ENCODE measurements around the gene SLC25A27.

SLC25A27 gene

DNA sequence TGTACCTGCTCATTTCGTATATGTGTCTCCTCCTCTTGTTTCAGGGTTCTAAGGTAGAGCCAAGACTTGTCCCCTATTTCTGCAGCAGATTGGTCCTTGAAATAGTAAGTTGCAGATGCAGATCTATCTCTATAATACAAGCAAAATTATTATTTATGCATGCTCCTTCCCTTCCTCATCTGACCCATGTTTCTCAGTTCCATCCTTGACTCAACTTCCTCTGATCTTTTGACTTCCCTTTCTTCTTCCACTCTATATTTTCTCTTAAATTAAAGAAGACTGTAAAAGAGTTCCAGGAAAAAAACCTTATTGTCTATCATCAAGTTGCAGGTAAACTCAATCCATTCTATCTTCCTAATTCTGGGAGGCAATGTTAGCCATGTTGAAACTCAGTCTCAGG, 58.7 kb downstream of the SLC25A27 start:
- Histone ChIP-seq H3K4me3 (ENCODE audit: low read depth, low read length) (no peak overlapping the region), H3K27me3 (no peaks in the 10 kb centered on the region), H3K36me3 (no peaks in the 10 kb centered on the region), H3K4me1 (no peaks in the 10 kb centered on the region), H3K9me3 (no peaks in the 10 kb centered on the region)
- no peak for DNase-seq
- TF ChIP-seq, protein P1, sequence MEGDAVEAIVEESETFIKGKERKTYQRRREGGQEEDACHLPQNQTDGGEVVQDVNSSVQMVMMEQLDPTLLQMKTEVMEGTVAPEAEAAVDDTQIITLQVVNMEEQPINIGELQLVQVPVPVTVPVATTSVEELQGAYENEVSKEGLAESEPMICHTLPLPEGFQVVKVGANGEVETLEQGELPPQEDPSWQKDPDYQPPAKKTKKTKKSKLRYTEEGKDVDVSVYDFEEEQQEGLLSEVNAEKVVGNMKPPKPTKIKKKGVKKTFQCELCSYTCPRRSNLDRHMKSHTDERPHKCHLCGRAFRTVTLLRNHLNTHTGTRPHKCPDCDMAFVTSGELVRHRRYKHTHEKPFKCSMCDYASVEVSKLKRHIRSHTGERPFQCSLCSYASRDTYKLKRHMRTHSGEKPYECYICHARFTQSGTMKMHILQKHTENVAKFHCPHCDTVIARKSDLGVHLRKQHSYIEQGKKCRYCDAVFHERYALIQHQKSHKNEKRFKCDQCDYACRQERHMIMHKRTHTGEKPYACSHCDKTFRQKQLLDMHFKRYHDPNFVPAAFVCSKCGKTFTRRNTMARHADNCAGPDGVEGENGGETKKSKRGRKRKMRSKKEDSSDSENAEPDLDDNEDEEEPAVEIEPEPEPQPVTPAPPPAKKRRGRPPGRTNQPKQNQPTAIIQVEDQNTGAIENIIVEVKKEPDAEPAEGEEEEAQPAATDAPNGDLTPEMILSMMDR (IDR thresholded peaks at IDR 0.05; ENCODE audit: low read depth, low read length), result no peak

DNA sequence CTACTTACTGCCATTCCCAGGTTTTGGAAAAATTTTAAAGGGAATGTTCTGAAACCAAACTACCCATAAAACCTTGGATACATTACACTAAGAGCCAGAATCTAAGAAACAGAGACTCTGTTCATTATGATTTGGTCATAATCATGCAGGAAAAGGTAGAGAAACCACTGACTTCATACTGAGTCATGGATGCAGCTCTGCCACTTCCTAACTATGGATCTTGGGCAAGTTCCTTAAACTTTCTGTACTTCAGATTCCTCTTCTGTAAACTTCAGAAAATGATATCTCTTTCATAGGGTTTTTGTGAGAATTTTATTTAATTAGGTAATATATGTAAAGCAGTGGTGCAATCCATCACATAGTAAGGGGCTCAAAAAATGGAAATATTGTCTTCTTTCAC, 62.4 kb downstream of the SLC25A27 start:
- Histone ChIP-seq H3K36me3 (no peaks in the 10 kb centered on the region), H3K9me3 (no peaks in the 10 kb centered on the region), H3K4me3 (ENCODE audit: low read depth, low read length) (no peak overlapping the region), H3K27me3 (no peaks in the 10 kb centered on the region), H3K4me1 (no peaks in the 10 kb centered on the region)
- no peak for DNase-seq
- TF ChIP-seq, protein P1 (IDR thresholded peaks at IDR 0.05; ENCODE audit: low read depth, low read length), result no peak

DNA sequence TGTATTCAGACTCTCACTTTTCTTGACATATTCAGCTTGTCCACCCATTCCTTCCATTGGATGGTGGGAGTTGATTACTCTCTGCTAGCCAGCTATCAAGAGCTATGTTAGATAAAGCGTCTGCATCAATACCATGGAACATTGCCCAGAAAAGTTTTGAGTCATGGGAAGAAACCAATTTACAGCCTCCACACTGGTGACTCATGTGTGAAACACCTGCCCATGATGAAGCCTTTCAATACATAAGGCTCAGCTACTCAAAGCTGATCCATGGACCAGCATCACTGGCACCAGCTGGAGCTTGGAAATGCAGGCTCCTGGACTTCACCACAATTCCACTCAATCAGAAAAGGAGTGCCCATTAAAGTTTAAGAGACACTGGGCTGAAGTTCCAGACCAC, 66.3 kb downstream of the SLC25A27 start:
- no peak for DNase-seq

DNA sequence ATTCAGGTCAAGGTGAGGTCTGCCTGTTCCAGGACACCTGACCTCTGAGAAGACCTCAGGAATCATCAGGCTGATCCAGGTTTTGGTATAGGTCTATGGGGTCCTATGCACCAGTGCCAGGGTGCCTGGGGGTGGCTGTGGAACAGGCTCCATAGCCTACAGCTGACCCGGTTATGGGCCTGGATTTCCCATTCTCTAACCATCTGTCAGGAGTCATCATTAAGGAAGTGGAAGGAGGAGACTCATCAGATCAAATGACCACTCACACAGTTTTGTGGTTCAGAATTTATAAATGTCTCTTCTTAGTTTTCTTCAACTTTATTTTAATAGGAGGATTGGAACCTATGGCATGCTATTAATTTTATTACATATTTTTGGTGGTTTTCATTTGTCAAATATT, 67.6 kb downstream of the SLC25A27 start:
- no peak overlapping the region for H3K4me3 ChIP-seq (ENCODE audit: low read depth, low read length)
- H3K4me1 ChIP-seq, result no peaks in the 10 kb centered on the region
- DNase-seq, result no peak
- no peaks in the 10 kb centered on the region for H3K9me3 ChIP-seq
- TF ChIP-seq, protein P1 (IDR thresholded peaks at IDR 0.05; ENCODE audit: low read depth, low read length), result no peak
- no peaks in the 10 kb centered on the region for H3K27me3 ChIP-seq
- H3K36me3 ChIP-seq, result no peaks in the 10 kb centered on the region

More for the DNA sequence above, 66.3 kb downstream of the SLC25A27 start:
- Histone ChIP-seq H3K4me3 (ENCODE audit: low read depth, low read length) (no peak overlapping the region), H3K4me1 (no peaks in the 10 kb centered on the region), H3K36me3 (no peaks in the 10 kb centered on the region), H3K9me3 (no peaks in the 10 kb centered on the region), H3K27me3 (no peaks in the 10 kb centered on the region)
- TF ChIP-seq, protein P1 (IDR thresholded peaks at IDR 0.05; ENCODE audit: low read depth, low read length), result no peak
